G401.6 (cell line): ENCODE measurements around the gene MYOC.
"Not testable (repeated sequence)": the region's sequence is repeated elsewhere in the genome, so short reads cannot be mapped to it uniquely, and the experiment has no call there.

Source experiments
- FAIRE-seq: peaks from 2 replicates; lab custom pipeline; 2012; peaks lifted over from hg19 to GRCh38; lab: Jason Lieb, UNC

The MYOC gene

GRCh38 chr1:171652234-171652822 is at the start of gene MYOC:
TSS of gene MYOC (minus strand) at chr1:171652688. CDS start at chr1:171652611, 77 bp downstream.
- no peak for FAIRE-seq

GRCh38 chr1:171699531-171699930 is 47.0 kb upstream of the MYOC start:
- FAIRE-seq = no peak

GRCh38 chr1:171695772-171696171 is 43.3 kb upstream of the MYOC start:
- FAIRE-seq = not testable (repeated sequence)

- not testable (repeated sequence) for FAIRE-seq
Observed at GRCh38 chr1:171693541-171693940, 41.1 kb upstream of the MYOC start.

- FAIRE-seq = no peak
Observed at GRCh38 chr1:171683870-171684269, 31.4 kb upstream of the MYOC start.

- FAIRE-seq = no peak
Observed at GRCh38 chr1:171680339-171680738, 27.9 kb upstream of the MYOC start.

- no peak for FAIRE-seq
Observed at GRCh38 chr1:171676823-171677222, 24.3 kb upstream of the MYOC start.

GRCh38 chr1:171674431-171675405 is 22.2 kb upstream of the MYOC start:
- FAIRE-seq = no peak

GRCh38 chr1:171670739-171671138 is 18.3 kb upstream of the MYOC start:
- FAIRE-seq = no peak

GRCh38 chr1:171668372-171668771 is 15.9 kb upstream of the MYOC start:
- FAIRE-seq = no peak

- FAIRE-seq = no peak
Observed at GRCh38 chr1:171666114-171666769, 13.8 kb upstream of the MYOC start.

- FAIRE-seq = no peak
Observed at GRCh38 chr1:171664976-171665375, 12.5 kb upstream of the MYOC start.

- FAIRE-seq = no peak
Observed at GRCh38 chr1:171663854-171664575, 11.5 kb upstream of the MYOC start.

- FAIRE-seq = no peak
Observed at GRCh38 chr1:171663036-171663853, 10.8 kb upstream of the MYOC start.

- FAIRE-seq = no peak
Observed at GRCh38 chr1:171661076-171661650, 8.7 kb upstream of the MYOC start.

- FAIRE-seq = not testable (repeated sequence)
Observed at GRCh38 chr1:171656206-171656605, 3.7 kb upstream of the MYOC start.

GRCh38 chr1:171655746-171656116 is 3.2 kb upstream of the MYOC start:
- no peak for FAIRE-seq

- no peak for FAIRE-seq
Observed at GRCh38 chr1:171654942-171655745, 2.7 kb upstream of the MYOC start.

GRCh38 chr1:171654201-171654941 is 1.9 kb upstream of the MYOC start:
- no peak for FAIRE-seq

- no peak for FAIRE-seq
Observed at GRCh38 chr1:171653796-171654195, 1.3 kb upstream of the MYOC start.
